Hepatocyte (in vitro differentiated cells): Measurements from ENCODE around the gene ARAP3. TPM values are rescaled to one million over a fixed set of nuclear protein-coding genes. Genes with fewer than 3 reads are reported as not detected.

Experiments
- DNase-seq: peaks from one replicate; pipeline ENCODE4 v3.0.0-alpha.2; 2016; ENCODE audit warnings: low spot score
- H2AFZ ChIP-seq: fragments of 200-600 bp; sonication (generic); 2 replicates; pipeline ENCODE4 v1.6.0; 2016; ENCODE audit warnings: antibody characterized with exemption, mild to moderate bottlenecking
- H3K27ac ChIP-seq: fragments of 200-600 bp; sonication (generic); 2 replicates; pipeline ENCODE4 v1.5.1; 2016; ENCODE audit warnings: mild to moderate bottlenecking
- H3K27me3 ChIP-seq: fragments of 200-600 bp; sonication (generic); 2 replicates; pipeline ENCODE4 v1.6.1; 2016
- H3K36me3 ChIP-seq: fragments of 200-600 bp; sonication (generic); replicated peaks from 2 replicates; pipeline ENCODE4 v1.5.1; 2016; ENCODE audit warnings: low read depth; ENCODE audit not compliant: insufficient read depth
- H3K4me1 ChIP-seq: fragments of 200-600 bp; sonication (generic); 2 replicates; pipeline ENCODE4 v1.5.1; 2016; ENCODE audit warnings: mild to moderate bottlenecking, moderate library complexity; ENCODE audit not compliant: insufficient read depth
- H3K4me2 ChIP-seq: fragments of 200-600 bp; sonication (generic); 2 replicates; pipeline ENCODE4 v1.6.0; 2016
- H3K4me3 ChIP-seq: fragments of 200-600 bp; sonication (generic); 2 replicates; pipeline ENCODE4 v1.5.1; 2016; ENCODE audit warnings: mild to moderate bottlenecking
- H3K79me2 ChIP-seq: fragments of 200-600 bp; sonication (generic); 2 replicates; pipeline ENCODE4 v1.6.0; 2017; ENCODE audit warnings: mild to moderate bottlenecking
- H3K9me2 ChIP-seq: fragments of 200-600 bp; sonication (generic); replicated peaks from 2 replicates; pipeline ENCODE4 v1.6.0; 2017; ENCODE audit warnings: mild to moderate bottlenecking; ENCODE audit not compliant: insufficient read depth
- H3K9me3 ChIP-seq: fragments of 200-600 bp; sonication (generic); 2 replicates; pipeline ENCODE4 v1.5.1; 2016; ENCODE audit warnings: low read depth, mild to moderate bottlenecking
- H4K20me1 ChIP-seq: fragments of 200-600 bp; sonication (generic); 2 replicates; pipeline ENCODE4 v1.6.0; 2016; ENCODE audit warnings: mild to moderate bottlenecking; ENCODE audit not compliant: insufficient read depth, poor library complexity, severe bottlenecking
- EZH2 ChIP-seq: fragments of 200-600 bp; sonication (generic); IDR thresholded peaks from 2 replicates; pipeline ENCODE4 v1.6.1; 2016; ENCODE audit warnings: antibody characterized with exemption, mild to moderate bottlenecking, borderline replicate concordance
- EZH2phosphoT487 ChIP-seq: fragments of 200-600 bp; sonication (generic); IDR thresholded peaks from one replicate; pipeline ENCODE4 v1.6.1; 2018; ENCODE audit warnings: antibody characterized with exemption, mild to moderate bottlenecking, low read depth, moderate library complexity; ENCODE audit not compliant: unreplicated experiment, severe bottlenecking
- WGBS: methylation state at CpG from one replicate; pipeline ENCODE4 v1.1.6; 2016; ENCODE audit warnings: low lambda C conversion rate; ENCODE audit errors: missing lambda C conversion rate; 5-methylcytosine and 5-hydroxymethylcytosine counted together
- polyA plus RNA-seq: library from polyadenylated mRNA; unstranded; fragments of >200 nt; fragmentation: Nextera tagmentation; extraction: Ambion mirVana; gene quantifications from 2 replicates; pipeline ENCODE4 v1.2.1, GENCODE V29; 2016
- total RNA-seq: library from RNA; depleted of rRNA; stranded (reverse); fragments of >200 nt; gene quantifications from 2 replicates; pipeline ENCODE4 v1.2.3, GENCODE V29; 2014
- TF ChIP-seq, protein P1 (sequence below): fragments of 200-600 bp; sonication (generic); IDR thresholded peaks from 2 replicates; pipeline ENCODE4 v1.5.1; 2016; ENCODE audit warnings: antibody characterized with exemption, mild to moderate bottlenecking; ENCODE audit not compliant: poor library complexity

Gene ARAP3
- total and polyA plus RNA-seq, 2 experiments from 2014 or later = 5.1 to 8.6 TPM

DNA sequence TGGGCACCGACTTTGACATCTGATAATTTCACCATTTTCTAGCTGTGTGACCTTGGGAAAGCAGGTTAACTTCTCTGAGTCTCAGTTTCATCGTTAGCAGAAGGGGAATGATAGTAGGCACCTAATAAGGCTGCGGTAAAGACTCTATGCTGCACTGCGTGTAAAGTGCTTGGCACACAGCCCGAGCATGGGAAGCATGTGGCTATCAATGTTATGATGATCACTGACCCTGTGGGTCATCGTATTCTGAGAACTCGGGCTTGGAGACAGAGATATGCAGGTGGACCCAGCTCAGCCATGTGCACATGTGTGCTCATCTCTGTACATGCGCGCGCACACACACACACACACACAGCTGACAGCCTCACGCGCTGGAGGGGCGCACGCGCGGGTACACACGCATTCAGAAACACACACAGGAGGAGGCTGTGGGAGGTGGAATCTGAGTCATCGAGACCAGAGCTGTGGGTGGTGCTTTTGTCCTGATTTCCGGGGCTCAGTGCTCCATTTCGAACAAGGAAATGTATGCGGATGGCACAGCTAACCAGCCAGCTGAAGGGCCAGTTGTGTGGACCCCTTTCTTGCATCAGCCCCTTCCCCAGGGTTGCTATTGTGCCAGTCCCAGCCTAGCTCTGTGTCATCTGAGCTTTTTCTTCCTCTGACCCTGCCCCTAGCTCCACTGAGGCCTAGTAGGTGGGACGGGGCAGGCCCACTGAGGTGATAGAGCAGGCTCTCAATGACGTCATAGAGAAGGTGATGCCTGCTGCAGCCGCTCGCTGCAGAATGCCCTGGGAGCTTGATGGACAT is 11.1 kb upstream of the ARAP3 start:
- Histone ChIP-seq H4K20me1 (no peaks in the 10 kb centered on the region), H3K9me3 (no peaks in the 10 kb centered on the region), H3K27ac (no peak overlapping the region), H3K9me2 (no peaks in the 10 kb centered on the region), H3K4me3 (no peak overlapping the region), H3K4me1 (peaks cover 2% of the 10 kb centered on the region), H3K36me3 (no peaks in the 10 kb centered on the region), H3K4me2 (no peak overlapping the region), H3K79me2 (no peaks in the 10 kb centered on the region), H2AFZ (no peak overlapping the region), H3K27me3 (peaks cover 38% of the 10 kb centered on the region)
- DNase-seq = no peak
- 77% methylated on average over 25 of the region's 25 CpGs for WGBS
- TF ChIP-seq, protein P1, sequence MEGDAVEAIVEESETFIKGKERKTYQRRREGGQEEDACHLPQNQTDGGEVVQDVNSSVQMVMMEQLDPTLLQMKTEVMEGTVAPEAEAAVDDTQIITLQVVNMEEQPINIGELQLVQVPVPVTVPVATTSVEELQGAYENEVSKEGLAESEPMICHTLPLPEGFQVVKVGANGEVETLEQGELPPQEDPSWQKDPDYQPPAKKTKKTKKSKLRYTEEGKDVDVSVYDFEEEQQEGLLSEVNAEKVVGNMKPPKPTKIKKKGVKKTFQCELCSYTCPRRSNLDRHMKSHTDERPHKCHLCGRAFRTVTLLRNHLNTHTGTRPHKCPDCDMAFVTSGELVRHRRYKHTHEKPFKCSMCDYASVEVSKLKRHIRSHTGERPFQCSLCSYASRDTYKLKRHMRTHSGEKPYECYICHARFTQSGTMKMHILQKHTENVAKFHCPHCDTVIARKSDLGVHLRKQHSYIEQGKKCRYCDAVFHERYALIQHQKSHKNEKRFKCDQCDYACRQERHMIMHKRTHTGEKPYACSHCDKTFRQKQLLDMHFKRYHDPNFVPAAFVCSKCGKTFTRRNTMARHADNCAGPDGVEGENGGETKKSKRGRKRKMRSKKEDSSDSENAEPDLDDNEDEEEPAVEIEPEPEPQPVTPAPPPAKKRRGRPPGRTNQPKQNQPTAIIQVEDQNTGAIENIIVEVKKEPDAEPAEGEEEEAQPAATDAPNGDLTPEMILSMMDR = no peak
- TF ChIP-seq EZH2phosphoT487 = no peak
- TF ChIP-seq EZH2 = no peak

- Histone ChIP-seq H3K27me3 (peaks cover 38% of the 10 kb centered on the region), H3K9me3 (no peaks in the 10 kb centered on the region), H3K9me2 (no peaks in the 10 kb centered on the region), H3K4me1 (peaks cover 2% of the 10 kb centered on the region), H3K4me3 (peak overlapping the region; percentile 26), H3K4me2 (peak overlapping the region; percentile 92), H3K36me3 (no peaks in the 10 kb centered on the region), H4K20me1 (no peaks in the 10 kb centered on the region), H2AFZ (peak overlapping the region; percentile 74), H3K27ac (no peak overlapping the region), H3K79me2 (no peaks in the 10 kb centered on the region)
- 36% methylated on average over 5 of the region's 5 CpGs for WGBS
- DNase-seq = no peak
- no peak for TF ChIP-seq EZH2
- TF ChIP-seq, protein P1 = no peak
- no peak for TF ChIP-seq EZH2phosphoT487
Observed at GRCh38 chr5:141692533-141692888, 10.5 kb upstream of the ARAP3 start.

DNA sequence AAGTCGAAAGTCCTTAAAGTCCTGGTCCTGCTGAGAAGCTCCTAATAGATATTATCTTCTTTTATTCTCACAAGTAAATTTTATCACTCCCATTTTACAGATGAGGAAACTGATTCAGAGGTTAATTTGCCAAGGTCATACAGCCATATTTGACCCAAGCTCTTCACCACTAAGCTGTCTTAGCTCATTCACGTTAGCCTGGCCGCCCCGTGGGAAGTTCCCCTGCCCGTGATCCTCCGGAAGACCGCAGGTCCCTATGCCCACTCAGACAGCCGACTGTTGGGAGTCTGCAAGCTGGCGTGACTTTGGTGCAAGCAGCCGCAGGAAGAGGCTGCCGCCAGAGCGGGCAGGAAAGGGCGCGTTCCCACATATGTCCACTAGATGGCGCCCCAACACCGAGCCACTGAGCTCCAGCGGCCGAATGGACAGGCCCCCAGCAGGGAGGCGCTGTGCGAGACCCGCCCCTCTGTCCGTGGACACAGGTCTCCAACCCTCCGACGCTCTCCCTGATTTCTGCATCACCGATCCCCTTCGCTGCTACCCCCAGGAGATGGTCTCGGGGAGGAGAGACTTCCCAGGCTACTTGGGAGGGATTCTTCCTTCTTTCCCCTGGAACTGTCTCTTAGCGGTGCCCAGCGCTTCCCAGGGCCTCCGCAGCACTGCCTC is 10.0 kb upstream of the ARAP3 start:
- Histone ChIP-seq H3K4me1 (peaks cover 2% of the 10 kb centered on the region), H3K4me3 (peak overlapping the region; percentile 26), H3K36me3 (no peaks in the 10 kb centered on the region), H2AFZ (peak overlapping the region; percentile 74), H3K79me2 (no peaks in the 10 kb centered on the region), H3K9me3 (no peaks in the 10 kb centered on the region), H3K27ac (no peak overlapping the region), H3K4me2 (peak overlapping the region; percentile 92), H4K20me1 (no peaks in the 10 kb centered on the region), H3K9me2 (no peaks in the 10 kb centered on the region), H3K27me3 (peaks cover 38% of the 10 kb centered on the region)
- 3% methylated on average over 30 of the region's 30 CpGs for whole genome bisulfite sequencing
- TF ChIP-seq, protein P1 = peak; percentile 99
- no peak for TF ChIP-seq EZH2phosphoT487
- TF ChIP-seq EZH2 = no peak
- DNase-seq = peak; percentile 91
